Astrocyte (in vitro differentiated cells and primary cell): ENCODE measurements around the gene CNTNAP2. TPM values are rescaled to one million over a fixed set of nuclear protein-coding genes. Genes with fewer than 3 reads are reported as not detected.
"Not testable (repeated sequence)": the region's sequence is repeated elsewhere in the genome, so short reads cannot be mapped to it uniquely, and the experiment has no call there.

Experiments used
- DNase-seq: peaks from one replicate; pipeline ENCODE4 v3.0.0-alpha.2; 2010; ENCODE audit warnings: low read depth
- FAIRE-seq: peaks from 2 replicates; lab custom pipeline; 2011; peaks lifted over from hg19 to GRCh38; lab: Jason Lieb, UNC
- H2AFZ ChIP-seq: 2 replicates; pipeline ENCODE4 v1.6.0; 2012; ENCODE audit warnings: low read depth, low read length, inconsistent platforms
- H3K27ac ChIP-seq: 2 replicates; pipeline ENCODE4 v1.5.1; 2011; ENCODE audit warnings: low read depth, low read length, inconsistent platforms
- H3K27me3 ChIP-seq: 2 replicates; pipeline ENCODE4 v1.6.0; 2011; ENCODE audit warnings: low read length, inconsistent platforms; ENCODE audit not compliant: insufficient read depth
- H3K36me3 ChIP-seq: 2 replicates; pipeline ENCODE4 v1.5.1; 2011; ENCODE audit warnings: low read length, inconsistent platforms; ENCODE audit not compliant: insufficient read depth
- H3K4me1 ChIP-seq: 2 replicates; pipeline ENCODE4 v1.5.1; 2011; ENCODE audit warnings: low read length, inconsistent platforms; ENCODE audit not compliant: insufficient read depth
- H3K4me2 ChIP-seq: 2 replicates; pipeline ENCODE4 v1.6.0; 2012; ENCODE audit warnings: low read length, inconsistent platforms
- H3K4me3 ChIP-seq: 2 replicates; pipeline ENCODE4 v1.5.1; 2011; ENCODE audit warnings: low read depth, mild to moderate bottlenecking, low read length, inconsistent platforms; ENCODE audit not compliant: insufficient read depth
- H3K79me2 ChIP-seq: 2 replicates; pipeline ENCODE4 v1.6.0; 2012; ENCODE audit warnings: mild to moderate bottlenecking, low read length, inconsistent platforms; ENCODE audit not compliant: insufficient read depth
- H3K9ac ChIP-seq: 2 replicates; pipeline ENCODE4 v1.6.0; 2012; ENCODE audit warnings: mild to moderate bottlenecking, low read length, inconsistent platforms
- H3K9me3 ChIP-seq: 2 replicates; pipeline ENCODE4 v1.5.1; 2012; ENCODE audit warnings: low read depth, mild to moderate bottlenecking, low read length, inconsistent platforms; ENCODE audit not compliant: insufficient read depth
- H4K20me1 ChIP-seq: 2 replicates; pipeline ENCODE4 v1.6.0; 2012; ENCODE audit warnings: low read length, inconsistent platforms; ENCODE audit not compliant: insufficient read depth
- H3K27ac Mint-ChIP-seq: one replicate; pipeline ENCODE4 v1.8.0; 2021; ENCODE audit warnings: mild to moderate bottlenecking, mixed read lengths; ENCODE audit not compliant: unreplicated experiment
- H3K27me3 Mint-ChIP-seq: one replicate; pipeline ENCODE4 v1.8.0; 2021; ENCODE audit warnings: low read depth, mixed read lengths; ENCODE audit not compliant: unreplicated experiment
- H3K36me3 Mint-ChIP-seq: one replicate; pipeline ENCODE4 v1.8.0; 2021; ENCODE audit warnings: low read depth, mixed read lengths; ENCODE audit not compliant: unreplicated experiment
- H3K4me1 Mint-ChIP-seq: one replicate; pipeline ENCODE4 v1.8.0; 2021; ENCODE audit warnings: low read depth, mixed read lengths; ENCODE audit not compliant: unreplicated experiment
- H3K4me3 Mint-ChIP-seq: one replicate; pipeline ENCODE4 v1.8.0; 2021; ENCODE audit warnings: mild to moderate bottlenecking, moderate library complexity, mixed read lengths; ENCODE audit not compliant: unreplicated experiment
- H3K9me3 Mint-ChIP-seq: one replicate; pipeline ENCODE4 v1.8.0; 2021; ENCODE audit warnings: mild to moderate bottlenecking, mixed read lengths; ENCODE audit not compliant: unreplicated experiment
- EZH2 ChIP-seq: IDR thresholded peaks from 2 replicates; pipeline ENCODE4 v1.6.1; 2012; ENCODE audit warnings: mild to moderate bottlenecking, low read length, inconsistent platforms; ENCODE audit not compliant: insufficient read depth
- total RNA-seq: library from RNA; stranded (reverse); gene quantifications from 2 replicates; pipeline ENCODE4 v1.2.1, GENCODE V29; 2021
- TF ChIP-seq, protein P1 (sequence below): IDR thresholded peaks from 2 replicates; pipeline ENCODE4 v1.5.1; 2011; ENCODE audit warnings: low read depth, mild to moderate bottlenecking, inconsistent platforms, low read length, moderate library complexity; ENCODE audit not compliant: insufficient read depth

Gene CNTNAP2
- total RNA-seq, 1 donor from 2014 or later, result 20.0 TPM

- Histone ChIP-seq H3K27me3 (no peaks in the 10 kb centered on the region), H3K9ac (no peak overlapping the region), H2AFZ (no peak overlapping the region), H3K4me3 (no peak overlapping the region), H3K79me2 (no peaks in the 10 kb centered on the region), H3K27ac (no peak overlapping the region), H3K9me3 (no peaks in the 10 kb centered on the region), H3K4me2 (no peak overlapping the region), H4K20me1 (no peaks in the 10 kb centered on the region), H3K36me3 (no peaks in the 10 kb centered on the region), H3K4me1 (no peaks in the 10 kb centered on the region)
- no peaks in the 10 kb centered on the region for H3K4me1 Mint-ChIP-seq
- H3K27me3 Mint-ChIP-seq, result no peaks in the 10 kb centered on the region
- H3K9me3 Mint-ChIP-seq, result peaks cover 2% of the 10 kb centered on the region
- no peak for DNase-seq
- no peak for FAIRE-seq
- TF ChIP-seq, protein P1, sequence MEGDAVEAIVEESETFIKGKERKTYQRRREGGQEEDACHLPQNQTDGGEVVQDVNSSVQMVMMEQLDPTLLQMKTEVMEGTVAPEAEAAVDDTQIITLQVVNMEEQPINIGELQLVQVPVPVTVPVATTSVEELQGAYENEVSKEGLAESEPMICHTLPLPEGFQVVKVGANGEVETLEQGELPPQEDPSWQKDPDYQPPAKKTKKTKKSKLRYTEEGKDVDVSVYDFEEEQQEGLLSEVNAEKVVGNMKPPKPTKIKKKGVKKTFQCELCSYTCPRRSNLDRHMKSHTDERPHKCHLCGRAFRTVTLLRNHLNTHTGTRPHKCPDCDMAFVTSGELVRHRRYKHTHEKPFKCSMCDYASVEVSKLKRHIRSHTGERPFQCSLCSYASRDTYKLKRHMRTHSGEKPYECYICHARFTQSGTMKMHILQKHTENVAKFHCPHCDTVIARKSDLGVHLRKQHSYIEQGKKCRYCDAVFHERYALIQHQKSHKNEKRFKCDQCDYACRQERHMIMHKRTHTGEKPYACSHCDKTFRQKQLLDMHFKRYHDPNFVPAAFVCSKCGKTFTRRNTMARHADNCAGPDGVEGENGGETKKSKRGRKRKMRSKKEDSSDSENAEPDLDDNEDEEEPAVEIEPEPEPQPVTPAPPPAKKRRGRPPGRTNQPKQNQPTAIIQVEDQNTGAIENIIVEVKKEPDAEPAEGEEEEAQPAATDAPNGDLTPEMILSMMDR, result no peak
- TF ChIP-seq EZH2, result no peak
- no peak overlapping the region for H3K27ac Mint-ChIP-seq
- H3K36me3 Mint-ChIP-seq, result no peaks in the 10 kb centered on the region
- no peak overlapping the region for H3K4me3 Mint-ChIP-seq
Measured at GRCh38 chr7:147096629-147097028, 980.0 kb downstream of the CNTNAP2 start.

GRCh38 chr7:147103224-147103623 lies 986.6 kb downstream of the CNTNAP2 start:
- H3K4me1 Mint-ChIP-seq, result no peaks in the 10 kb centered on the region
- TF ChIP-seq EZH2, result no peak
- TF ChIP-seq, protein P1, result no peak
- Histone ChIP-seq H4K20me1 (no peaks in the 10 kb centered on the region), H3K9me3 (no peaks in the 10 kb centered on the region), H3K27ac (no peak overlapping the region), H2AFZ (no peak overlapping the region), H3K36me3 (no peaks in the 10 kb centered on the region), H3K4me2 (no peak overlapping the region), H3K4me3 (no peak overlapping the region), H3K79me2 (no peaks in the 10 kb centered on the region), H3K9ac (no peak overlapping the region), H3K27me3 (no peaks in the 10 kb centered on the region), H3K4me1 (no peaks in the 10 kb centered on the region)
- no peak for FAIRE-seq
- H3K27ac Mint-ChIP-seq, result no peak overlapping the region
- no peaks in the 10 kb centered on the region for H3K9me3 Mint-ChIP-seq
- no peaks in the 10 kb centered on the region for H3K27me3 Mint-ChIP-seq
- H3K36me3 Mint-ChIP-seq, result no peaks in the 10 kb centered on the region
- H3K4me3 Mint-ChIP-seq, result no peak overlapping the region
- DNase-seq, result no peak

- no peaks in the 10 kb centered on the region for H3K27me3 ChIP-seq
- no peak overlapping the region for H3K27ac Mint-ChIP-seq
- no peak overlapping the region for H2AFZ ChIP-seq
- no peak for FAIRE-seq
- no peak overlapping the region for H3K9ac ChIP-seq
- H3K4me3 Mint-ChIP-seq, result no peak overlapping the region
- no peaks in the 10 kb centered on the region for H3K36me3 ChIP-seq
- H3K27me3 Mint-ChIP-seq, result no peaks in the 10 kb centered on the region
- DNase-seq, result no peak
- no peaks in the 10 kb centered on the region for H3K79me2 ChIP-seq
- H3K4me2 ChIP-seq, result no peak overlapping the region
- no peaks in the 10 kb centered on the region for H4K20me1 ChIP-seq
- TF ChIP-seq, protein P1, result no peak
- TF ChIP-seq EZH2, result no peak
- no peaks in the 10 kb centered on the region for H3K4me1 Mint-ChIP-seq
- H3K36me3 Mint-ChIP-seq, result no peaks in the 10 kb centered on the region
- H3K4me3 ChIP-seq, result no peak overlapping the region
- no peak overlapping the region for H3K27ac ChIP-seq
- H3K9me3 Mint-ChIP-seq, result peaks cover 1% of the 10 kb centered on the region
- H3K4me1 ChIP-seq, result no peaks in the 10 kb centered on the region
- H3K9me3 ChIP-seq, result no peaks in the 10 kb centered on the region
Measured at GRCh38 chr7:147106746-147107145, 990.1 kb downstream of the CNTNAP2 start.

GRCh38 chr7:147114525-147114924 lies 997.9 kb downstream of the CNTNAP2 start:
- H3K4me1 ChIP-seq, H3K4me1 Mint-ChIP-seq, H3K9me3 ChIP-seq, H3K27ac ChIP-seq, H3K27me3 ChIP-seq, H3K79me2 ChIP-seq, H3K4me3 Mint-ChIP-seq, H3K27me3 Mint-ChIP-seq, FAIRE-seq, H4K20me1 ChIP-seq, H3K9me3 Mint-ChIP-seq, H3K4me3 ChIP-seq, H3K36me3 ChIP-seq, DNase-seq, H3K9ac ChIP-seq, H3K4me2 ChIP-seq, H3K27ac Mint-ChIP-seq, H3K36me3 Mint-ChIP-seq, H2AFZ ChIP-seq: not testable (repeated sequence)
